Spleen (tissue), 7 donors: ENCODE results near the gene FAM20A.

ENCODE experiments used
- CTCF ChIP-seq, 11 experiments: fragments of 200-600 bp in 7 of 11; fragments of 450-650 bp in 4 of 11; sonication (generic) in 4 of 11; IDR thresholded peaks in 8 of 11; conservative IDR thresholded peaks in 3 of 11; 1 replicate in 7 of 11; 2 replicates in 4 of 11; pipeline versions ENCODE4 v1.4.0 to v1.8.0; 2016 to 2021; ENCODE audit warnings: antibody characterized with exemption in 11 of 11, inconsistent platforms in 4 of 11, mild to moderate bottlenecking in 1 of 11
- POLR2A ChIP-seq, 3 donors: fragments of 450-650 bp; IDR thresholded peaks; one replicate each; pipeline ENCODE4 v1.5.1; 2017; ENCODE audit warnings: antibody characterized with exemption in 3 of 3, mild to moderate bottlenecking in 1 of 3
- POLR2AphosphoS5 ChIP-seq, 3 donors: sonication (generic); formaldehyde crosslinking; IDR thresholded peaks; one replicate each; pipeline ENCODE4 v1.5.1; 2017; ENCODE audit warnings: antibody characterized with exemption in 3 of 3
- donor health status: DM: no; HTN: no; CAD: no; lungs with moderate emphysema.
- donor health status: DM: no; HTN: no; CAD: no.
- donor health status: DM: no; HTN: no; CAD: no.

GRCh38 chr17:68534695-68535088, 66.5 kb downstream of the FAM20A start:
- TF ChIP-seq CTCF (IDR thresholded peaks at IDR 0.05 in 8 of 11, conservative IDR thresholded peaks at IDR 0.05 in 3 of 11) (no peak), POLR2A (IDR thresholded peaks at IDR 0.05) (no peak), POLR2AphosphoS5 (IDR thresholded peaks at IDR 0.05) (no peak)
